Loucy (cell line): ENCODE data around the gene MRGPRE.

Experiments used
- H2AFZ ChIP-seq: fragments of 200-600 bp; sonication (generic); 2 replicates; pipeline ENCODE4 v1.6.0; 2016; ENCODE audit warnings: antibody characterized with exemption, mild to moderate bottlenecking, low read length, moderate library complexity
- H3F3A ChIP-seq: fragments of 200-600 bp; 2 replicates; pipeline ENCODE4 v1.6.0; 2016; ENCODE audit warnings: antibody characterized with exemption, low read depth, mild to moderate bottlenecking
- H3K27me3 ChIP-seq: fragments of 200-600 bp; sonication (generic); 2 replicates; pipeline ENCODE4 v1.6.1; 2014; ENCODE audit warnings: low read length, mild to moderate bottlenecking; ENCODE audit not compliant: insufficient read depth, poor library complexity, severe bottlenecking
- H3K36me3 ChIP-seq: fragments of 200-600 bp; sonication (generic); 2 replicates; pipeline ENCODE4 v1.6.1; 2016; ENCODE audit warnings: low read length; ENCODE audit not compliant: insufficient read depth
- H3K4me1 ChIP-seq: fragments of 200-600 bp; sonication (generic); 2 replicates; pipeline ENCODE4 v1.5.1; 2014; ENCODE audit warnings: low read length, mild to moderate bottlenecking; ENCODE audit not compliant: insufficient read depth, poor library complexity, severe bottlenecking
- H3K4me2 ChIP-seq: fragments of 200-600 bp; sonication (generic); 2 replicates; pipeline ENCODE4 v1.6.0; 2014; ENCODE audit warnings: antibody characterized with exemption, low read length, low read depth, mild to moderate bottlenecking; ENCODE audit not compliant: poor library complexity, severe bottlenecking
- H3K4me3 ChIP-seq: fragments of 200-600 bp; sonication (generic); 2 replicates; pipeline ENCODE4 v1.5.1; 2014; ENCODE audit warnings: low read length, mild to moderate bottlenecking, mixed read lengths; ENCODE audit not compliant: poor library complexity, severe bottlenecking
- H3K79me2 ChIP-seq: fragments of 200-600 bp; sonication (generic); 2 replicates; pipeline ENCODE4 v1.6.1; 2014; ENCODE audit warnings: low read length; ENCODE audit not compliant: insufficient read depth
- H3K9ac ChIP-seq: fragments of 200-600 bp; sonication (generic); 2 replicates; pipeline ENCODE4 v1.6.0; 2014; ENCODE audit warnings: mild to moderate bottlenecking, low read depth, low read length, moderate library complexity; ENCODE audit not compliant: poor library complexity, severe bottlenecking
- H3K9me2 ChIP-seq: fragments of 200-600 bp; sonication (generic); replicated peaks from 2 replicates; pipeline ENCODE4 v1.6.1; 2016; ENCODE audit warnings: low read depth, low read length, mixed read lengths
- H3K9me3 ChIP-seq: fragments of 200-600 bp; sonication (generic); 2 replicates; pipeline ENCODE4 v1.6.1; 2014; ENCODE audit warnings: mild to moderate bottlenecking, antibody characterized with exemption, low read length, low read depth; ENCODE audit not compliant: insufficient read depth
- H4K20me1 ChIP-seq: fragments of 200-600 bp; sonication (generic); 2 replicates; pipeline ENCODE4 v1.6.0; 2014; ENCODE audit warnings: antibody characterized with exemption, low read length, mild to moderate bottlenecking; ENCODE audit not compliant: insufficient read depth, poor library complexity, severe bottlenecking
- CTCF ChIP-seq: fragments of 200-600 bp; sonication (generic); conservative IDR thresholded peaks from 2 replicates; pipeline ENCODE4 v1.5.1; 2014; ENCODE audit warnings: mild to moderate bottlenecking, antibody characterized with exemption, low read length
- EZH2phosphoT487 ChIP-seq: fragments of 200-600 bp; IDR thresholded peaks from 2 replicates; pipeline ENCODE4 v1.6.1; 2018; ENCODE audit warnings: antibody characterized with exemption, mild to moderate bottlenecking, moderate library complexity, borderline replicate concordance

Gene MRGPRE

GRCh38 chr11:3180869-3181268 lies 51.3 kb downstream of the MRGPRE start:
- H3K4me2 ChIP-seq: no peak overlapping the region
- no peak overlapping the region for H2AFZ ChIP-seq
- H4K20me1 ChIP-seq: no peaks in the 10 kb centered on the region
- H3K9me2 ChIP-seq: no peaks in the 10 kb centered on the region
- no peaks in the 10 kb centered on the region for H3K79me2 ChIP-seq
- H3K36me3 ChIP-seq: no peaks in the 10 kb centered on the region
- no peak overlapping the region for H3K4me3 ChIP-seq
- no peaks in the 10 kb centered on the region for H3K4me1 ChIP-seq
- no peak for TF ChIP-seq EZH2phosphoT487
- no peak for TF ChIP-seq CTCF
- no peak overlapping the region for H3K9ac ChIP-seq
- H3K27me3 ChIP-seq: no peaks in the 10 kb centered on the region
- peaks cover 7% of the 10 kb centered on the region; the same call in 1 of the 2 replicates for H3K9me3 ChIP-seq
- H3F3A ChIP-seq: no peaks in the 10 kb centered on the region

- peaks cover 7% of the 10 kb centered on the region; the same call in 1 of the 2 replicates for H3K9me3 ChIP-seq
- H3K9ac ChIP-seq: no peak overlapping the region
- H3K4me3 ChIP-seq: no peak overlapping the region
- H3K9me2 ChIP-seq: no peaks in the 10 kb centered on the region
- H2AFZ ChIP-seq: no peak overlapping the region
- H3F3A ChIP-seq: no peaks in the 10 kb centered on the region
- no peaks in the 10 kb centered on the region for H4K20me1 ChIP-seq
- no peaks in the 10 kb centered on the region for H3K36me3 ChIP-seq
- H3K27me3 ChIP-seq: no peaks in the 10 kb centered on the region
- no peaks in the 10 kb centered on the region for H3K4me1 ChIP-seq
- no peaks in the 10 kb centered on the region for H3K79me2 ChIP-seq
- no peak for TF ChIP-seq EZH2phosphoT487
- TF ChIP-seq CTCF: no peak
- H3K4me2 ChIP-seq: no peak overlapping the region
These were observed 53.9 kb downstream of the MRGPRE start for GRCh38 chr11:3178349-3178748.

- Histone ChIP-seq H3K4me2 (no peak overlapping the region), H3K9ac (no peak overlapping the region), H3K9me2 (no peaks in the 10 kb centered on the region), H3K79me2 (no peaks in the 10 kb centered on the region), H3K4me1 (no peaks in the 10 kb centered on the region), H4K20me1 (no peaks in the 10 kb centered on the region), H3K27me3 (no peaks in the 10 kb centered on the region), H3K4me3 (no peak overlapping the region), H3K9me3 (peaks cover 7% of the 10 kb centered on the region; the same call in 1 of the 2 replicates), H3F3A (no peaks in the 10 kb centered on the region), H3K36me3 (no peaks in the 10 kb centered on the region), H2AFZ (no peak overlapping the region)
- TF ChIP-seq EZH2phosphoT487 (no peak), CTCF (no peak)
These were observed 54.3 kb downstream of the MRGPRE start for GRCh38 chr11:3177931-3178330.
